ENCODE measurements around the gene GNG12. TPM values are rescaled to one million over a fixed set of nuclear protein-coding genes. Genes with fewer than 3 reads are reported as not detected.

Gene GNG12
- total RNA-seq, 4 donors from 2014 or later: 17.9 to 24.5 (median 22.1) TPM

DNA sequence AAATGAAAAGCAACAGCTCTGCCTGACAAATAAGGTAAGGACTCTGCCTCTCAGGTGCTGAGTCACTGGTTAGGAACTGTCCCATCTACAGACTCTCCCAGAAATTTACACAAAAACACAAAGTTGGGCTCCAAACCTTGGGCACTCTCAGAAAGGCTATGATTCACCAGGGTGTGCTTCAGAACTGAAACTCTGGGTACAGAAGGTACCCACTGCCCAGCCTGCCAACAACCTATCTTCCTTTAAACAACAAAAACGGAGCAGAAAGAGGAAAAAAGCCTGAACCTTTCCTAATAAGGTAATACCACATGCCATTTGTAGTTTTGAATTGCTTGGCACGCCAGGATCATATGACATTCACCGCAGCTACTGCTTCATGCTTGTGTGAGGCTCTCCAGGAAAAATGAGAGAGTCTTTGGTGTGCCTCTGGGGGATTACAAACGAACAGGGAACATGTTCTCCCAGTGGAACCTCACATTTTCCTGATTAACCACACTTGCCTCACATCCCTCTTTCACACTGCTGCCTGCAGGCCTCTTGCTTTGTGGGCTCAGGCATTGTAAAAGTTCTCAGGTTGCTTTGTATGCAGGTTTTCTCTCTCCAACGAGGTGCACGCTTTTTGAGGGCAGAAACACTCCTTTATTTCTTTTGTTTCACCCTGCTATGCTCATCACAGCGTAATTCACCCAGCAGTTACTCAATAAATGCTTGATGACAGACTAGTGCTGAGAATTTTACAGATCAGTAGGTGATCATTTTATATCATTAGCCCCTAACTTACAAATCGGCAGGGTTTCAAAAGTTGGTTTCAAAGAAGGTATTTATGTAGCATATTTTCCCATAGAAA, 83.2 kb downstream of the GNG12 start:
- in situ Hi-C loops (cut with MboI; ENCODE audit: low sequenced_read_pairs in 4 of 4): loop anchor here in 2 of 4 donors (10.0 to 25.0 kb wide), 2 partner anchors 55 to 587 kb away; no protein-coding TSS in a partner anchor
- no peak overlapping the region for H3K4me3 ChIP-seq
- H3K9me3 ChIP-seq: no peaks in the 10 kb centered on the region
- intact Hi-C loops (cut with DNase I; ENCODE audit: low total_unique reads): loop anchor here (2.0 kb wide), 1 partner anchor 65 kb away; the partner anchor contains the start of gene GADD45A
- H3K27ac ChIP-seq: peak overlapping the region; percentile 4 to 64 (median 36)
- H3K4me1 ChIP-seq: peaks cover 33 to 46% of the 10 kb centered on the region in 2 donors
- ATAC-seq (peak; percentile 58 to 61), DNase-seq (peak in 1 of 2 donors; percentile 36)
- H3K27me3 ChIP-seq: no peaks in the 10 kb centered on the region
- TF ChIP-seq POLR2A (IDR thresholded peaks at IDR 0.05): no peak
- TF ChIP-seq CTCF (IDR thresholded peaks at IDR 0.05 in 4 of 5, conservative IDR thresholded peaks at IDR 0.05 in 1 of 5): no peak
- H3K36me3 ChIP-seq: no peaks in the 10 kb centered on the region

DNA sequence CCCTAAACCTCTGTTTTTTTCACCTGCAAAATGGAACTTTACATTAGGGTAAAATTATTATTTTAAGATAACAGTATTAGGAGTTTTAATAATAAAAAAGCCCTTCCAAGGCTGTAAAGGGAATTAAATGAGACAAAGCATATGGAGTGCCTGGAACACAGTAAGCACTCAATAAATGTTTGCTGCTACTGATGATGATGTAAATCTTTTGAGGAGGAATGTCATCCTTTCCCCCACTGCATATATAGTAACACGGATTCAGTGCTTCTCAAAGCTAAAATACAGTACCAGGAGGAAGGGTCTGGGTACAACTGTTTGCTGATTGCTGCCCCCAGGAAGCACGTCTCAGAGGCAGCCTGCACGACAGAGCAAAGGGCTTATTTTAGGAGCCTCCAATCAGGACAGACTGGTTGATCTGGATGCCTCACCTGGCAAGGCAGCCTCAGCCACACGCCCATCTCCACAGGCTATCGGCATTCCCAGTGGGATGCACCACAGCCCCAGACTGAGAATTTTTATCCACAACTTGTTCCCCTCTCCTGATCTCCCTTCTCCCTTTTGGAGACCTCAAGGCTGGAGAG, 83.9 kb downstream of the GNG12 start:
- intact Hi-C loops (cut with DNase I; ENCODE audit: low total_unique reads) (loop anchor here (2.0 kb wide), 1 partner anchor 65 kb away; the partner anchor contains the start of gene GADD45A), in situ Hi-C loops (cut with MboI; ENCODE audit: low sequenced_read_pairs in 4 of 4) (loop anchor here in 1 of 4 donors (10.0 kb wide), 1 partner anchor 55 kb away; no protein-coding TSS in a partner anchor)
- peaks cover 33 to 46% of the 10 kb centered on the region in 2 donors for H3K4me1 ChIP-seq
- no peak overlapping the region for H3K4me3 ChIP-seq
- DNase-seq (no peak), ATAC-seq (no peak)
- H3K36me3 ChIP-seq: no peaks in the 10 kb centered on the region
- H3K27ac ChIP-seq: peak overlapping the region; percentile 4 to 64 (median 36)
- H3K27me3 ChIP-seq: no peaks in the 10 kb centered on the region
- H3K9me3 ChIP-seq: no peaks in the 10 kb centered on the region
- no peak for TF ChIP-seq CTCF (IDR thresholded peaks at IDR 0.05 in 4 of 5, conservative IDR thresholded peaks at IDR 0.05 in 1 of 5)
- TF ChIP-seq POLR2A (IDR thresholded peaks at IDR 0.05): no peak

GRCh38 chr1:67748630-67749029, 84.6 kb downstream of the GNG12 start:
- peak; percentile 63 to 75 for ATAC-seq

More at GRCh38 chr1:67748630-67749029, 84.6 kb downstream of the GNG12 start:
- DNase-seq: no peak
- in situ Hi-C loops (cut with MboI; ENCODE audit: low sequenced_read_pairs in 4 of 4): loop anchor here in 1 of 4 donors (10.0 kb wide), 1 partner anchor 54 kb away; no protein-coding TSS in a partner anchor
- Histone ChIP-seq H3K4me1 (peaks cover 30 to 44% of the 10 kb centered on the region in 2 donors), H3K36me3 (no peaks in the 10 kb centered on the region), H3K4me3 (peak overlapping the region in 2 of 4 donors; percentile 13 to 27), H3K9me3 (no peaks in the 10 kb centered on the region), H3K27ac (peak overlapping the region; percentile 4 to 64 (median 36)), H3K27me3 (no peaks in the 10 kb centered on the region)
- no peak for TF ChIP-seq CTCF (IDR thresholded peaks at IDR 0.05 in 4 of 5, conservative IDR thresholded peaks at IDR 0.05 in 1 of 5)
- TF ChIP-seq POLR2A (IDR thresholded peaks at IDR 0.05): no peak
- intact Hi-C loops (cut with DNase I; ENCODE audit: low total_unique reads): loop anchor here (2.0 kb wide), 1 partner anchor 64 kb away; the partner anchor contains the start of gene GADD45A
